Caco-2 (cell line): ENCODE data around the gene KISS1. TPM values are rescaled to one million over a fixed set of nuclear protein-coding genes. Genes with fewer than 3 reads are reported as not detected.

Experiments
- Bru-seq: library from RNA; stranded (reverse); fragments of 400-500 nt; gene quantifications from one replicate; lab custom pipeline; 2021; lab: Mats Ljungman, UMichigan
- BruChase-seq, 2 experiments: library from RNA; stranded (reverse); fragments of 400-500 nt; gene quantifications; one replicate each; lab custom pipeline; 2021; lab: Mats Ljungman, UMichigan
- BruUV-seq: library from RNA; stranded (reverse); fragments of 400-500 nt; replicated peaks from 2 replicates; lab custom pipeline; 2021; lab: Mats Ljungman, UMichigan
- CTCF ChIA-PET: fragments of 300-600 bp; sonication (Branson Sonifier 250); formaldehyde crosslinking; loops from one replicate; lab custom pipeline; 2022; ENCODE audit warnings: antibody characterized with exemption; lab: Charles Lee
- POLR2A ChIA-PET: fragments of 300-600 bp; sonication (Branson Sonifier 250); formaldehyde crosslinking; loops from one replicate; lab custom pipeline; 2022; ENCODE audit warnings: antibody characterized with exemption; lab: Charles Lee
- DNase-seq, 2 experiments: peaks; one replicate each; pipeline versions ENCODE4 v3.0.0 to v3.0.0-alpha.2; 2020 to 2022
- H3K27me3 ChIP-seq: replicated peaks from 2 replicates; pipeline ENCODE4 v1.6.0; 2011; ENCODE audit warnings: low read length; ENCODE audit not compliant: control insufficient read depth, insufficient read depth
- H3K36me3 ChIP-seq: 2 replicates; pipeline ENCODE4 v1.5.1; 2011; ENCODE audit warnings: low read length; ENCODE audit not compliant: control insufficient read depth, insufficient read depth
- H3K4me1 ChIP-seq: fragments of 250-450 bp; sonication (Bioruptor Pico); 2 replicates; pipeline ENCODE4 v1.5.1; 2020; ENCODE audit warnings: mild to moderate bottlenecking
- H3K4me3 ChIP-seq: 2 replicates; pipeline ENCODE4 v1.5.1; 2011; ENCODE audit warnings: low read depth, mild to moderate bottlenecking, control low read depth, low read length
- H3K9me3 ChIP-seq: fragments of 250-450 bp; sonication (Bioruptor Pico); 2 replicates; pipeline ENCODE4 v1.5.1; 2020; ENCODE audit warnings: mild to moderate bottlenecking, moderate library complexity
- H3K27ac Mint-ChIP-seq: one replicate; pipeline ENCODE4 v1.8.0; 2022; ENCODE audit warnings: mixed read lengths; ENCODE audit not compliant: unreplicated experiment
- H3K27me3 Mint-ChIP-seq: one replicate; pipeline ENCODE4 v1.8.0; 2022; ENCODE audit warnings: mixed read lengths; ENCODE audit not compliant: insufficient read depth, unreplicated experiment
- H3K36me3 Mint-ChIP-seq: one replicate; pipeline ENCODE4 v1.8.0; 2022; ENCODE audit warnings: mild to moderate bottlenecking, mixed read lengths; ENCODE audit not compliant: insufficient read depth, unreplicated experiment
- H3K4me1 Mint-ChIP-seq: one replicate; pipeline ENCODE4 v1.8.0; 2022; ENCODE audit warnings: low read depth, mixed read lengths; ENCODE audit not compliant: unreplicated experiment
- H3K4me3 Mint-ChIP-seq: one replicate; pipeline ENCODE4 v1.8.0; 2022; ENCODE audit warnings: mild to moderate bottlenecking, moderate library complexity, mixed read lengths; ENCODE audit not compliant: unreplicated experiment
- H3K9me3 Mint-ChIP-seq: one replicate; pipeline ENCODE4 v1.8.0; 2022; ENCODE audit warnings: mixed read lengths; ENCODE audit not compliant: unreplicated experiment
- CTCF ChIP-seq, 2 experiments: fragments of 200-600 bp in 1 of 2; IDR thresholded peaks; 1 replicate in 1 of 2; 2 replicates in 1 of 2; pipeline versions ENCODE4 v1.5.1 to v1.8.0; 2011 to 2022; ENCODE audit warnings: antibody characterized with exemption in 1 of 2, control low read depth in 1 of 2, inconsistent platforms in 1 of 2, low read depth in 1 of 2, low read length in 1 of 2, mild to moderate bottlenecking in 1 of 2, moderate library complexity in 1 of 2; ENCODE audit not compliant: insufficient read depth in 1 of 2, severe bottlenecking in 1 of 2, unreplicated experiment in 1 of 2
- intact Hi-C: fragments of 100-400 bp; cut with micrococcal nuclease; formaldehyde crosslinking; loops from one replicate; pipeline ENCODE4 v1.10.0; 2022; ENCODE audit not compliant: unreplicated experiment
- long read RNA-seq: library from polyadenylated mRNA; stranded (forward); transcript quantifications from one replicate; pipeline ENCODE4 v2.0.0, GENCODE V29; 2022
- total RNA-seq: library from RNA; stranded (reverse); gene quantifications from 2 replicates; pipeline ENCODE4 v1.2.3, GENCODE V29; 2022

The KISS1 gene
- 2.9 and 3.3 TPM in 2 replicates for total RNA-seq
- percentile 37 among the genes with signal in this experiment for Bru-seq, nascent RNA
- BruChase-seq, experiment 1, labeled RNA remaining after a 2-hour chase, result percentile 45 among the genes with signal in this experiment
- percentile 43 among the genes with signal in this experiment for BruChase-seq, experiment 2, labeled RNA remaining after a 6-hour chase
- long read RNA-seq, result 0 reads

GRCh38 chr1:204196068-204196795, at the start of gene KISS1:
TSS of gene KISS1 (minus strand) at chr1:204196491. CDS start at chr1:204192876, 3,615 bp downstream.
- H3K9me3 ChIP-seq, result no peaks in the 10 kb centered on the region
- H3K27me3 Mint-ChIP-seq, result no peaks in the 10 kb centered on the region

GRCh38 chr1:204242920-204243319, 46.6 kb upstream of the KISS1 start:
- TF ChIP-seq CTCF (IDR thresholded peaks at IDR 0.05; ENCODE audit: insufficient read depth in 1 of 2, low read depth in 1 of 2, low read length in 1 of 2, severe bottlenecking in 1 of 2, unreplicated experiment in 1 of 2), result no peak
- intact Hi-C loops, result no loop called here
- Mint-ChIP-seq H3K9me3 (no peaks in the 10 kb centered on the region), H3K36me3 (no peaks in the 10 kb centered on the region), H3K27ac (no peak overlapping the region), H3K4me1 (no peaks in the 10 kb centered on the region), H3K4me3 (no peak overlapping the region), H3K27me3 (no peaks in the 10 kb centered on the region)
- Histone ChIP-seq H3K4me3 (no peak overlapping the region), H3K4me1 (no peaks in the 10 kb centered on the region), H3K27me3 (no peaks in the 10 kb centered on the region), H3K9me3 (no peaks in the 10 kb centered on the region), H3K36me3 (no peaks in the 10 kb centered on the region; the same call in none of the 2 replicates)
- ChIA-PET POLR2A (no interaction called here), CTCF (no interaction called here)
- no peak for DNase-seq
- BruUV-seq, result no TSS peak

More at GRCh38 chr1:204196068-204196795, at the start of gene KISS1:
- intact Hi-C loops, result no loop called here
- H3K27ac Mint-ChIP-seq, result no peak within 1 kb of the TSS
- Histone ChIP-seq H3K36me3 (no peaks in the 10 kb centered on the region; the same call in 1 of the 2 replicates), H3K4me1 (peaks cover 23% of the 10 kb centered on the region), H3K4me3 (no peak within 1 kb of the TSS), H3K27me3 (no peaks in the 10 kb centered on the region)
- H3K4me1 Mint-ChIP-seq, result peaks cover 17% of the 10 kb centered on the region
- H3K9me3 Mint-ChIP-seq, result peaks cover 11% of the 10 kb centered on the region
- no peak within 1 kb of the TSS for H3K4me3 Mint-ChIP-seq
- no TSS peak for BruUV-seq
- no peak for DNase-seq
- ChIA-PET POLR2A (no interaction called here), CTCF (interaction anchor here (0.6 to 1.1 kb wide), 2 partner anchors 34 to 614 kb away, joined by 3 to 4 read pairs; no protein-coding TSS in a partner anchor)
- TF ChIP-seq CTCF (IDR thresholded peaks at IDR 0.05; ENCODE audit: insufficient read depth in 1 of 2, low read depth in 1 of 2, low read length in 1 of 2, severe bottlenecking in 1 of 2, unreplicated experiment in 1 of 2), result no peak
- H3K36me3 Mint-ChIP-seq, result no peaks in the 10 kb centered on the region

- TF ChIP-seq CTCF (IDR thresholded peaks at IDR 0.05; ENCODE audit: insufficient read depth in 1 of 2, low read depth in 1 of 2, low read length in 1 of 2, severe bottlenecking in 1 of 2, unreplicated experiment in 1 of 2), result no peak
- Histone ChIP-seq H3K4me1 (no peaks in the 10 kb centered on the region), H3K27me3 (no peaks in the 10 kb centered on the region), H3K4me3 (no peak overlapping the region), H3K9me3 (no peaks in the 10 kb centered on the region), H3K36me3 (no peaks in the 10 kb centered on the region; the same call in none of the 2 replicates)
- H3K9me3 Mint-ChIP-seq, result no peaks in the 10 kb centered on the region
- H3K4me1 Mint-ChIP-seq, result no peaks in the 10 kb centered on the region
- H3K27ac Mint-ChIP-seq, result no peak overlapping the region
- BruUV-seq, result no TSS peak
- no peak for DNase-seq
- H3K27me3 Mint-ChIP-seq, result no peaks in the 10 kb centered on the region
- no peak overlapping the region for H3K4me3 Mint-ChIP-seq
- H3K36me3 Mint-ChIP-seq, result no peaks in the 10 kb centered on the region
- POLR2A ChIA-PET, result no interaction called here
- CTCF ChIA-PET, result interaction anchor here (1.3 kb wide), 1 partner anchor 16 kb away, joined by 5 read pairs; no protein-coding TSS in a partner anchor
- intact Hi-C loops, result no loop called here
Observed at GRCh38 chr1:204241914-204242313, 45.6 kb upstream of the KISS1 start.
